Gastroesophageal sphincter (tissue), 3 donors: ENCODE results near the gene FDXACB1.
A peak's percentile ranks its signal among the peaks of the same experiment; 100 is the strongest.

Source experiments
- CTCF ChIP-seq, 4 experiments: fragments of 200-600 bp in 2 of 4; fragments of 450-650 bp in 2 of 4; sonication (generic) in 1 of 4; IDR thresholded peaks; one replicate each; pipeline ENCODE4 v1.5.1; 2017 to 2019; ENCODE audit warnings: antibody characterized with exemption in 4 of 4, mild to moderate bottlenecking in 2 of 4, moderate library complexity in 2 of 4
- POLR2A ChIP-seq, 2 donors: fragments of 450-650 bp; IDR thresholded peaks; one replicate each; pipeline ENCODE4 v1.6.1; 2017; ENCODE audit warnings: antibody characterized with exemption in 2 of 2, mild to moderate bottlenecking in 2 of 2, moderate library complexity in 1 of 2
- POLR2AphosphoS5 ChIP-seq: sonication (generic); formaldehyde crosslinking; IDR thresholded peaks from one replicate; pipeline ENCODE4 v1.6.1; 2017; ENCODE audit warnings: antibody characterized with exemption

GRCh38 chr11:111913031-111913861, 34.3 kb upstream of the FDXACB1 start:
- TF ChIP-seq CTCF (IDR thresholded peaks at IDR 0.05) (peak in 1 of 4 experiments; percentile 9), POLR2AphosphoS5 (peak; percentile 42), POLR2A (IDR thresholded peaks at IDR 0.05) (peak in 1 of 2 donors; percentile 37)
